ENCODE measurements around the gene SMTN. TPM values are rescaled to one million over a fixed set of nuclear protein-coding genes. Genes with fewer than 3 reads are reported as not detected.

SMTN gene
- total RNA-seq, 6 donors from 2014 or later, result 26.1 to 104 (median 47.3) TPM

DNA sequence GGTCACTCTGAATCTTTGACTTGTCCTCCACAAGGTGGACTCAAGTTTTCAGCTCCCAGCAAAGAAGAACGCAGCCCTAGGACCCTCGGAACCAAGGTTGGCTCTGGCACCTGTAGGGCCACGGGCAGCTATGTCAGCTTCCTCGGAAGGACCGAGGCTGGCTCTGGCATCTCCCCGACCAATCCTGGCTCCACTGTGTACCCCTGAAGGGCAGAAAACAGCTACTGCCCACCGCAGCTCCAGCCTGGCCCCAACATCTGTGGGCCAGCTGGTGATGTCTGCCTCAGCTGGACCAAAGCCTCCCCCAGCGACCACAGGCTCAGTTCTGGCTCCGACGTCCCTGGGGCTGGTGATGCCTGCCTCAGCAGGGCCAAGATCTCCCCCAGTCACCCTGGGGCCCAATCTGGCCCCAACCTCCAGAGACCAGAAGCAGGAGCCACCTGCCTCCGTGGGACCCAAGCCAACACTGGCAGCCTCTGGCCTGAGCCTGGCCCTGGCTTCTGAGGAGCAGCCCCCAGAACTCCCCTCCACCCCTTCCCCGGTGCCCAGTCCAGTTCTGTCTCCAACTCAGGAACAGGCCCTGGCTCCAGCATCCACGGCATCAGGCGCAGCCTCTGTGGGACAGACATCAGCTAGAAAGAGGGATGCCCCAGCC is 43.8 kb downstream of the SMTN start:
- Histone ChIP-seq H3K4me1 (peaks cover 6 to 16% (median 13%) of the 10 kb centered on the region in 4 donors), H3K9me3 (no peaks in the 10 kb centered on the region), H3K4me3 (no peak overlapping the region), H3K36me3 (no peaks in the 10 kb centered on the region), H3K27me3 (no peaks in the 10 kb centered on the region), H3K27ac (no peak overlapping the region)
- DNase-seq, result no peak
- ATAC-seq (ENCODE audit: low FRiP score in 2 of 2), result no peak
- TF ChIP-seq POLR2A (IDR thresholded peaks at IDR 0.05) (no peak), EP300 (IDR thresholded peaks at IDR 0.05) (no peak), CTCF (IDR thresholded peaks at IDR 0.05) (no peak), POLR2AphosphoS5 (IDR thresholded peaks at IDR 0.05) (no peak)
- WGBS, 2 donors, result 81 to 82% methylated on average over 6 to 13 of the region's 14 CpGs

GRCh38 chr22:31125521-31126117 is 44.5 kb downstream of the SMTN start:
- H3K4me1 ChIP-seq, result peaks cover 6 to 17% (median 13%) of the 10 kb centered on the region in 4 donors
- 86 to 87% methylated on average over 9 to 11 of the region's 12 CpGs for WGBS, 2 donors
- no peak for ATAC-seq (ENCODE audit: low FRiP score in 2 of 2)

GRCh38 chr22:31126128-31126868 is 45.2 kb downstream of the SMTN start:
- WGBS, 2 donors, result 88% methylated on average over 22 of the region's 22 CpGs; no CpG with 5 or more reads in 1 of the 2 donors

More at GRCh38 chr22:31125521-31126117, 44.5 kb downstream of the SMTN start:
- H3K27ac ChIP-seq, result no peak overlapping the region
- no peak overlapping the region for H3K4me3 ChIP-seq
- no peaks in the 10 kb centered on the region for H3K27me3 ChIP-seq
- H3K9me3 ChIP-seq, result no peaks in the 10 kb centered on the region
- no peaks in the 10 kb centered on the region for H3K36me3 ChIP-seq
- DNase-seq, result no peak
- no peak for TF ChIP-seq CTCF (IDR thresholded peaks at IDR 0.05)
- no peak for TF ChIP-seq EP300 (IDR thresholded peaks at IDR 0.05)
- no peak for TF ChIP-seq POLR2AphosphoS5 (IDR thresholded peaks at IDR 0.05)
- no peak for TF ChIP-seq POLR2A (IDR thresholded peaks at IDR 0.05)

DNA sequence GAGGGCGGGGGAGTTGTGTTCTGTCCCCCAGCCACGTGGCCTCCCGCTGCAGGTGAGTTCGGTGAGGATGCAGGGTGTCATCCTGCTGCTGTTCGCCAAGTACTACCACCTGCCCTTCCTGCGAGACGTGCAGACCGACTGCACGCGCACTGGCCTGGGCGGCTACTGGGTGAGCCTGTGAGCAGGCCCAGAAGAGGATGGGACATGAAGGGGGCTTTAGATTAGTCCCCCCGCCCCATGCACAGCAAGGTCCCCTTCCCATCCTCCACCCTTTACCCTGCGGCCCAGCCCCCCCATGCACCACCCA is 45.7 kb downstream of the SMTN start:
- H3K4me3 ChIP-seq, result no peak overlapping the region
- no peak for TF ChIP-seq POLR2A (IDR thresholded peaks at IDR 0.05)
- no peak for TF ChIP-seq POLR2AphosphoS5 (IDR thresholded peaks at IDR 0.05)
- no peak for TF ChIP-seq EP300 (IDR thresholded peaks at IDR 0.05)
- TF ChIP-seq CTCF (IDR thresholded peaks at IDR 0.05), result no peak
- DNase-seq (no peak), ATAC-seq (ENCODE audit: low FRiP score in 2 of 2) (no peak)
- H3K27me3 ChIP-seq, result no peaks in the 10 kb centered on the region
- no peaks in the 10 kb centered on the region for H3K9me3 ChIP-seq
- WGBS, 2 donors, result 91 to 92% methylated on average over 9 to 13 of the region's 13 CpGs
- peaks cover 6 to 29% (median 16%) of the 10 kb centered on the region in 4 donors for H3K4me1 ChIP-seq
- no peaks in the 10 kb centered on the region for H3K36me3 ChIP-seq
- H3K27ac ChIP-seq, result no peak overlapping the region

More at GRCh38 chr22:31126128-31126868, 45.2 kb downstream of the SMTN start:
- DNase-seq (peak in 1 of 2 donors; percentile 44), ATAC-seq (ENCODE audit: low FRiP score in 2 of 2) (no peak)
- no peaks in the 10 kb centered on the region for H3K9me3 ChIP-seq
- no peak overlapping the region for H3K4me3 ChIP-seq
- no peaks in the 10 kb centered on the region for H3K36me3 ChIP-seq
- no peak overlapping the region for H3K27ac ChIP-seq
- H3K27me3 ChIP-seq, result no peaks in the 10 kb centered on the region
- peaks cover 6 to 24% (median 16%) of the 10 kb centered on the region in 4 donors for H3K4me1 ChIP-seq
- TF ChIP-seq POLR2A (IDR thresholded peaks at IDR 0.05) (no peak), EP300 (IDR thresholded peaks at IDR 0.05) (no peak), POLR2AphosphoS5 (IDR thresholded peaks at IDR 0.05) (no peak), CTCF (IDR thresholded peaks at IDR 0.05) (no peak)

All from upper lobe of left lung (tissue), 6 donors.